ENCODE data around the gene ENOX1.

Gene ENOX1

GRCh38 chr13:43279696-43280095 lies 507.1 kb downstream of the ENOX1 start:
- no peak overlapping the region for H3K4me3 ChIP-seq (replicated peaks; ENCODE audit: low read depth, low read length)
- no peak for DNase-seq (ENCODE audit: low read depth)
- TF ChIP-seq CTCF (IDR thresholded peaks at IDR 0.05; ENCODE audit: low read length, missing control alignments), result no peak

DNA sequence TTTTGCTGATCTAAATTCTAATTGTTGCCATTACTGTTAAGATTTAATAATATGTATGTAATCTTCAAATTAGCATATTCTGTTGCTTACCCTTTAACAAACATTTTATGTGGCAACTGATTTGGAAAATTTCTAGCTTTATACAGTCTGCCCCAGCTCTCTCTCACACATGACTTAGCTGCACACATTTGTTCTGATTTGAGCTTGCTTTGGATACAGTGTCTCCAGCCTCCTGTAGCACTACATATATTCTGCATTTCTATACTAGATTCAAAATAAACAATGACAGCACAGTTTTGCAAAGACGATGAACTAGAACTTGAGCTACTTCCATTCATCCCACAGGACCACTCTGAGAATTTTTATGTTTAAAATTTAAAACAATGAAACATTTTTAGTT lies 508.6 kb downstream of the ENOX1 start:
- TF ChIP-seq CTCF (IDR thresholded peaks at IDR 0.05; ENCODE audit: low read length, missing control alignments), result no peak
- DNase-seq (ENCODE audit: low read depth), result no peak

DNA sequence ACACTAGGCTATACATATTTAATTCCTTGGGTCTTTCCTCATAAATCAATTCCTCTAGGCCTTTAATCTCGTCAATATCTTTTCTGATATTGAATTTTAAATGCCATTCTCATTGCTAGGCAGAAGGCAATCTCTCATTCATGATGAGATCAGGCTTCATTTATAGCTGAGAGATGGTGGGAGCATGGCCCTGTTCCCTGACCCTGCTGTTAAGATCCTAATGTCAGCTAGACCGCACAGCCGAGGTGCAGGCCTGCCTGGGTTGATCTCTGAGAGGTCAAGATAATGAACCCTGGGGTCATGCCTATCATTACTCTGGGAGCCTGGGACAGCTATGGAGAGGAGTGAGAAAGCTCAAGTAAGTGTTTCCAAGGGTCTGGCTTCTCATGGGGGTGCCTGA lies 509.6 kb downstream of the ENOX1 start:
- DNase-seq (ENCODE audit: low read depth), result no peak
- H3K4me3 ChIP-seq (replicated peaks; ENCODE audit: low read depth, low read length), result no peak overlapping the region
- TF ChIP-seq CTCF (IDR thresholded peaks at IDR 0.05; ENCODE audit: low read length, missing control alignments), result no peak

More for the DNA sequence above, 508.6 kb downstream of the ENOX1 start:
- no peak overlapping the region for H3K4me3 ChIP-seq (replicated peaks; ENCODE audit: low read depth, low read length)

- no peak for TF ChIP-seq CTCF (IDR thresholded peaks at IDR 0.05; ENCODE audit: low read length, missing control alignments)
- no peak overlapping the region for H3K4me3 ChIP-seq (replicated peaks; ENCODE audit: low read depth, low read length)
- no peak for DNase-seq (ENCODE audit: low read depth)
Measured at GRCh38 chr13:43274881-43275280, 511.9 kb downstream of the ENOX1 start.

- no peak for DNase-seq (ENCODE audit: low read depth)
- TF ChIP-seq CTCF (IDR thresholded peaks at IDR 0.05; ENCODE audit: low read length, missing control alignments), result no peak
- no peak overlapping the region for H3K4me3 ChIP-seq (replicated peaks; ENCODE audit: low read depth, low read length)
Measured at GRCh38 chr13:43273362-43273761, 513.4 kb downstream of the ENOX1 start.

DNA sequence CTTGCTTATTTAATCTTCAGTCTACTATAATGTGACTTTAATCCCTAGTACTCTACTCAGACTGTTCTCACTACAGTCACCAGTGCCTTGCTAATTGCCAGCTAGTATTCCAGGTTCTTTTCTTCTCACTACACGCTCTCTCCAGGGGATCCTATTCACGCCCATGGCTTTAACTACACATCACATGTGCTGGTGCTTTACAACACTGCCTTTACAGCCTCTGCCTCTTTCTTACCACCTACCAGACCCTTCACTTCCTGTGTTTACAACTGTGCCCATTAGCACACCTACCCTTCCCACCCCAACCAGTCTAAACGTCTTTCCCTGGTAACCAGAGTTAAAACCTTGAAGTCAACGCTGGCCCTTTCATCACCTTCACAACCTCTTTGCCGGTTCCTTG lies 513.9 kb downstream of the ENOX1 start:
- no peak for TF ChIP-seq CTCF (IDR thresholded peaks at IDR 0.05; ENCODE audit: low read length, missing control alignments)

DNA sequence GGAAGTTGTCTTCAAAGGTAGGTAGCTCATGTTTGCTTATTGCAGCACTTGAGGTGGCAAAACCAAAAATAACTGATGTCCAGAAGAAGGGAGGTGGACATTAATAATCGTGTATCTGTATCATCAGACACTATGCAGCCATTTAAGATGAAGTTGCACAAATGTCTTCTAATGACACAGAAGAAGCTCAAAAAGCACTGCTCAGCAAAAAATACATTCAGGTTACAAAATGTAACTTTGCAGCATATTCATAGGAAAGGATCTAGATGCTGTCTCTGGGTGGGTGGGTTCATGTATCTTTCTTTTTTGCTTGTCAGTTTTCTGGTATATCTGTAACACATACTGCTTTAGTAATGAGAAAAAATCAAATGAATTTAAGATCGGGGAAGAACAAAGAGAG lies 515.6 kb downstream of the ENOX1 start:
- DNase-seq (ENCODE audit: low read depth), result no peak
- TF ChIP-seq CTCF (IDR thresholded peaks at IDR 0.05; ENCODE audit: low read length, missing control alignments), result no peak
- no peak overlapping the region for H3K4me3 ChIP-seq (replicated peaks; ENCODE audit: low read depth, low read length)

More for the DNA sequence above, 513.9 kb downstream of the ENOX1 start:
- H3K4me3 ChIP-seq (replicated peaks; ENCODE audit: low read depth, low read length), result no peak overlapping the region
- DNase-seq (ENCODE audit: low read depth), result no peak
